Measurements from ENCODE around the gene RARG.

The RARG gene

DNA sequence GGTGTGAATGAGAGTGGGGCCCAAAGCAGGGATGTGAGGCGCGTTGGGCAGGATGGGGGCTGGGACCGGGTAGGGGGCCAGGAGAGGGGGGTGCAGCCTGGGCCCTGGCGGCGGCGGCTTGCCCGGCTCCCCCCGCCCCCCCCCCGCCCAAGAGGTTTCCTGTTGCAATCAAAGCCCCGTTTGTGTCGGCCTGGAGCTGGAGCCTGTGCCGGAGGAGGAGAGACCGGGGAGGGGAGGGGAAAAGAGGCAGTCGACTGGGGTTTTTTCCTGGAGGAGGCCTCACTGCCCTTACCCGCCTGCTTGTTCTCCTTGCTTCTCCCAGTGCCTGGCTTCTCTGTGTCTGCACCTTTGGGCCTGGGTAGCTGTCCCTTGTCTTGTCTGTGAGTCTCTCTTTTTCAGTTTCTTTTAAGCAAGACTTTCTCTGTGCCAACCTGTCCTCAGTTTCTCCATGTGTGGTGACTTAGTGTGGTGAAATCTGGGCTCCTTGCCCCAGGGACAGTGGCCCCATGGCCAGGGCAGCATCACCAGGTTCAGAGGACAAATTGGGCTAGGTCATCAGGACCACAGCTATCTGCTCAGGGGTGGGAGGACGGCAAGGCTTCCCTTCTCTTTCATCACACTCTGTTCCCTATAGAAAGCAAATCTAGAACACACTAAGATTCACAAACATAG is 8.5 kb downstream of the RARG start:
- no peak for DNase-seq

DNA sequence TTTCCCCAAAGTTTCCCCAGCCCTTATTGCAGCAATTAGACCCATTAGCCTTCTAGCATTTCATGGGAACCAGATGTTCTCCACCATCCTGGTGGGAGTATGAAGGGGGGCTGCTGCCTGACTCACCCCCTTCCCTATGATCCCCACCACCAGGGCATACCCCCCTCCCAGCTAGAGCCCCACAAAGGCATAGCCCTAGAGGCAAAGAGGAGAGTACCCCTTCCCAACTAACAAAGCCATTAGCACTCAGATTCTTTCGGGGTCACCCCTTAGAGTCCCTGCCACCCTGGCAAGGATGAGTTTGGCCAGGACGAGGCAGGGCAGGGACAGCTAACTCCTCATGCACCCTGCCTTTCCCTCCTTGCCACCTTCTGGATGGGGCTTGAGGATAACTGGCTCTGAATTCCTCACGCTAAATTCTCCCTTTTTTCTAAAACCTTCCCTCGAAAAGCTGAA is 9.2 kb downstream of the RARG start:
- DNase-seq = no peak

DNA sequence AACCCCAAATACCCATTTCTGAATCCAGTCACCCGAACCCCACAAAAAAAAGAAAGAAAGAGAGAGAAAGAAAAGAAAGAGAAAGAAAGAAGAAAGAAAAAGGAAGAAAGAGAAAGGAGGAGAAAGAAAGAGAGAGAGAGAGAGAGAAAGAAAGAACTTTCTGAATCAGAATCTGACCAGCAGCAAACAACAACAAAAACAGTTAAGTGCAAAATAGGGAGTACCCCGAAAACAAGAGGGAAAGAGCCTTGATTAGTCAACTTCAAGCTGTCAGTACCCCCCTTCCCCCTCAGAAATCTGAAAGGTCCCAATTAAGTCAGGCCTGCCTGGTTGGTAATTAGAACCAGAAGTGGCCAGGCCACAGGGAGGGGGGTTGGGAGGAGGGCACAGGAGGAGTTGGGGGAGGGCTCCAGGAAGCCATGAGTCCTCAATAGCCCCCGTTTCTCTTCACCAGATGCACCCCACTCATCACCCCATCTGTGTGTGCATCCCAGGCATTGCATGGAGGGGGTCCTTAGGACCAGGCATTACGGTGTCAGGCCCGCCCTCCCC is 9.8 kb downstream of the RARG start:
- no peak for DNase-seq

GRCh38 chr12:53221203-53222080 is 10.6 kb downstream of the RARG start:
- peak; percentile 47 for DNase-seq

DNA sequence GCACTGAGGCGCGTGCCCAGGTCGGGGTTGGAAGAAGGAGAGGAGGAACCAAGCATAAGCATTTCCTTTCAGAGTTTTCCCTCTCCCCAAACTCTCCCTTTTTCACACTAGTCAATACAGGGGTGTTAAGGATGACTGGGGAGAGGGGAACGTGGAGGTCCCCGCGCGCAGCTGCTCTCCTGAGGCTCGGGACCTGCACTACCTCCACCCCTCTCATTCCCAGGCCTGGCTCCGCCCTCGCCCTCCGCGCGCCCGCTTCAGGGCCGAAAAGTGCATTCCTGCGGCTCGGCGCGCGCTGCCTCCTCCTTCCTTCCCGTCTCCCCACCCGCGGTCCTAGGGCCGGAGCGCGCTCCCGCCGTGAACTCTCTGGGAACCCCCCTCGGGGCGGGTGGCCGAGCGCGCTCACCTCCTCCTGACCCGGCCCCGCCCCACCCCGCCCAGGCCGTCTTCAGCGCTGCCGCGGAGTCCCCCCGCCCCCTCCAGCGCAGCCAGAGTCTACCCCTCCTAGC is 11.3 kb downstream of the RARG start:
- DNase-seq = peak; percentile 83

DNA sequence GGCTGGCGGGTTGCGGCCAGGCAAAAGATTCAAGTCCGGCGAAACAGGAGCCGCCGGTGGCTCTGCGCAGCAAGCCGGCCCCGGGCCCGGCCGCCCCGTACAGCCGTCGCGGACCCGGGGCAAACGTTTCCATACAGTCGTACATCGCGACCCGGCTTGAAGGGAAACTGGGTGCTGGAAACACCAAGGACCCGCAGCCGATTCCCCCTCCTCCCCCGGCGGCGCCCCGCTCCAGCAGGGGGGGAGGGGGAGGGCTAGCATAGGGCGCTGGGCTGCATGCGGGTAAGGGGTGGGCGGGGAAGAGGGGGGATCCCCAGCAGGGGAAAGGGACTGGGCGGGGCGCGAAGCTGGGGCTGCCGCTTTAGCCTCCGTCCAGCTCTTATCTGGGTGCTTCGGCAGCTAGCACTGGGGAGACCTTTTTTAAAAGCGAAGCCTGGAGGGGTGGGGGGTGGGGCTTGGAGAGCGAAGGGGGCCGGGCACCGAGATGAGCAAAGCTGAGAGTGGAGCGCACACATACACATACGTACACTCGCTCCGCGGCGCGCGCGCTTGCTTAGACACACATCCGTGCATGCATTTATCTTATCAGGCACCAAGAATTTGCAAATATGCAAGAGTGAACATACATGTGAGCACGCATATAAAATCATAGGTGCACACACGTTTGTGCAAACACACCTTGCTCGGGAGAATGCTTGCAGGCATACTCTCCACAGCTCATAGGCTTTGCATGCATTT is 11.9 kb downstream of the RARG start:
- DNase-seq = peak; percentile 78

DNA sequence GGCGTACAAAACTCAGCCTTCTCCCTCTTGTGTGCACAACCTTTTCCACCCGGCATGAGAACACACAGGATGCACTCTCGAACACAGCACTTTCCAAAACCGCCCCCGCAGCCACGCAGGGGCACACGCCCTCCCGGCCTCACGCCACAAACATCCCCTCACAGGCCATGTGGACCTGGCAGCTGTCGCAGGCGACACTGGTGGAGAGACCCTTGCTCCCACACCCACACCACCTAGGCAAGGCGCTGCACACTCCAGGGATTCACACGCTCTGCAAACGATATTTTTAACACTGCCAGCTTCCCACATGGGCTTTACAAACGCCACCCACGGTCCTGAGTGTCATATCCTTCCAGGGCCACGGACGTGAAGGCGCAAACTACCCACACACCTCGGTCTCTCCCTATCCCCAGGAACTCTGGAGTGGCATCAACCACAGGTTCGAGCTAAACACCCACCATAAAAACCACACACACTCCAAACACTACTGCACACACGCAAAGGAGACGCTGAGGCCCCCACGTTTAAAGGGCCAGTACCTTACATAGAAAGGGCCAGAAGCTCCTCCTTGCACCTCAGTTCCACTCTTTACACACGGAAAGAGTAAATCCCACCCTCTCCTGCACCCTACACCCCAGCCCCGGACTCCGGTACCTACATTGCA is 12.6 kb downstream of the RARG start:
- peak; percentile 41 for DNase-seq

DNA sequence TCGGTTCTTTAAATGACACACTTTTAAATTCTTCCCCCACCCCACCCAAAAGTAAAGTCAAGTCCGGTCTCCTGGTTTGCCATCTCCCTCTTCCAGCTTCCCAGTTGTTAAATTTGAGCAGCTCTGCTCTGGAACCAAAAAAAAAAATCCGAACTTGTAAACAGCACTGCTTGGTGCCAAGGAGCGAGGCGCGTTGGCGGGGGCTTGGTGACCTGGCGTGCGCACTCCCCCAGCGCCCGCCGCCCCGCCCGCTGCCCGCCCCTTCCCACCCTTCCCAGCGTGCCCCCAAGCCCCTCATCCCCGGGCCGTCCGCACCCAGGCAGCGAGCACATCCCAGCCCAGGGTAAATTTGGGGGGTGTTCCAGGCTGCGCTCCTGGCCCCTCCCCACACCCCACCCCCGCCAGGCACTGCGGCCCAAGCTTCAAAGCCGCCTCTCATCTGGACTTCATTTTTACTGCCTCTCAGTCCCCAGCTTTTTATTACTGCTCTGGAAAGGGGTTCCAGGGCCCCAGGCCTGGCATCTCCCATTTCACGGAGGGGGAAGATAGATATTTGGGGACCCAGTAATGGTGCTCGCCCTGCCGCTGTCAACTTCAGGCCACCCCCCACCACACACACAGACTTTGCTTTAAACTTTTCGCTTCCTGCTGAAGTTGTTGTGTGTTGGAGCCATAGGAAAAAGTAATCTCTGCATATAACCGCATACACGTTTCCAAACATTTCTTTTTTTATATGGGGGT is 13.3 kb downstream of the RARG start:
- no peak for DNase-seq

DNA sequence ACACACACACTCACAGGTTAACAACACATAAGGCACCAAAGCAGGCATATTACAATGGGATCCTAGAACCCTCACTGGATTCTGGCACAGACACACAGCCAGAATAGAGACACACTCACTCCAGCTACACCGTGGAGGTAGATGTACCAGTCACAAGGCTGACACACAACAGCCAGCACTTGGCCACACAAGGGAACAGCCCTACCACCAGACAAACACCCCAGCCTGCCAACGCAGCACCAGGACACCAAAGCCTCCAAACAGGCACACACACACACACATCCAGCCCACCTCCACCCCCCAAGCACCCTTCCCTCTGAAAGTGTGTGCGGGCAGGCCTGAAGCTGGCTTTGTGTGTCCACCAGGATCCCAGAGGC is 14.1 kb downstream of the RARG start:
- DNase-seq = no peak

GRCh38 chr12:53217051-53217930 is 14.7 kb downstream of the RARG start:
- DNase-seq = peak; percentile 36

DNA sequence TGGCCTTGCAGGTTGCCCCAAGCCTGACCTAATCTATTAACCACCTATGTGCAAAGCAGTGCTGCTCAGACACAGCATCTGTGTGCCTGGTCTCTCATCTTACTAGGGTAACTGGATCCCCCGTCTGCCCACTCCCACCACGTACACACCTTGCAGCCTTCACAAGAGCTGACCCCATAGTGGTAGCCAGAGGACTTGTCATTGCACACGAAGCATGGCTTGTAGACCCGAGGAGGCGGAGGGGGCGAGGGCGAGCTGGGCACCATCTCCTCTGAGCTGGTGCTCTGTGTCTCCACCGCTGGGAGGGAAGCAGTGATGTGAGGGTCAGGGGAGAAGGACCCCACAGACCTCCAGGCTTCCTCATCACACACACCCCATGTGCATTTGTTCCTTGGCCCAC is 16.5 kb downstream of the RARG start:
- no peak for DNase-seq

- DNase-seq = no peak
Measured at GRCh38 chr12:53214687-53215455, 17.1 kb downstream of the RARG start.

GRCh38 chr12:53214221-53214620 is 17.8 kb downstream of the RARG start:
- no peak for DNase-seq

GRCh38 chr12:53213348-53213747 is 18.7 kb downstream of the RARG start:
- DNase-seq = peak; percentile 77

DNA sequence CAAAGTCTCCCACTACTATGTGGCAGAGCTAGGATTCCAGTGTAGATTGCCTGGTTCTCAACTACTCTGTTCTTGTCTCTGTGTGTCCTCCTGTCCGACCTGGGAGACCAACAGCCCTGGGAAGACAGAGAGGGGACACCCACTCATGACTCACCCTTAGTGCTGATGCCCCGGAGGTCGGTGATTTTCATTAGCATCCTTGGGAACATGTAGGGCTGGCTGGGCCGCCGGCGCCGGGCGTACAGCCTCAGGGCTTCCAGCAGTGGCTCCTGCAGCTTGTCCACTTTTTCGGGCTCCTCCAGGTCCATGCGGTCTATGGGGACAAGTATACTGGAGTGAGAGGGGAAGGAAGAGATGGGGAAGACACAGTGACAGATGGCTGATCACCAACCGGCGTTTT is 19.1 kb downstream of the RARG start:
- DNase-seq = no peak

DNA sequence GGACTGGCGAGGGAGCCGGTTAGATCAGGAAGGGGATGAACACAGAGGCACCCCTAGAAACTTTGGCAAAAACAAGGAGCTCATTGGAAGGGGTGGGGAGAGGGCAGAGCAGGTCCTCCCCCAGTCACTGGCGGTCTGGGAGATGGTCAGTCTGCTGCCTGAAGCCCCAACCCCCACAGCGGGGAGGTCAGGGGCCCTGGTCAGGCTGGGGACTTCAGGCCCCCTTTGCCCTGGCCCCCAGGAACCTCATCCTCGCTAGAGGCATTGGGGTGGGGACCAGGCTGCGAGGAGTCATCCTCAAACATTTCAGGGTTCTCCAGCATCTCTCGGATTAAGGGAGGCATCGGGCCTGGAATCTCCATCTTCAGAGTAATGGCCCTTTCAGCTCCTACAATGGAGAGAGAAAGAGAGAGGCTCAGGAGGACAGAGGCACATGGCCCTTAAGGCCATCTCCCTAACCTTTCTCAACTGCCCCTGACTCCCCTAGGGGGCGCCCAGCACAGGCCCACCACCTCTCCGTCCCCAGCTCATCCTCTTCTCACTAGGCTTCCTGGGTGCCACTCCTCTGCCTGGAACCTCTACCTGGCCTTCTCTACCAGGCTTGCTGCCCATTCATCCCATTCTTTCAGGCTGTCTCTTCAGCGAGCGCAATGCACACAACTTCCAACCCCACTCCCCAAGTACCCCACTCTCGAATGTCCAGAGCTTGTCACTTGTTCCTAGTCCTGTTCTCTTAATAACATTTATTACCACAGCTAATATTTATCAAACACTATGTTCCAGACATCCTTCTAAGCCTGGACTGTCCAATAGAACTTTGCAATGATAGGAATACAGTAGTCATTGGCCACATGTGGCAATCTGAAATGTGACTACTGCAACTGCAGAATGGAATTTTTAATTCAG is 20.3 kb downstream of the RARG start:
- DNase-seq = no peak

- DNase-seq = no peak
Measured at GRCh38 chr12:53210843-53211242, 21.2 kb downstream of the RARG start.

DNA sequence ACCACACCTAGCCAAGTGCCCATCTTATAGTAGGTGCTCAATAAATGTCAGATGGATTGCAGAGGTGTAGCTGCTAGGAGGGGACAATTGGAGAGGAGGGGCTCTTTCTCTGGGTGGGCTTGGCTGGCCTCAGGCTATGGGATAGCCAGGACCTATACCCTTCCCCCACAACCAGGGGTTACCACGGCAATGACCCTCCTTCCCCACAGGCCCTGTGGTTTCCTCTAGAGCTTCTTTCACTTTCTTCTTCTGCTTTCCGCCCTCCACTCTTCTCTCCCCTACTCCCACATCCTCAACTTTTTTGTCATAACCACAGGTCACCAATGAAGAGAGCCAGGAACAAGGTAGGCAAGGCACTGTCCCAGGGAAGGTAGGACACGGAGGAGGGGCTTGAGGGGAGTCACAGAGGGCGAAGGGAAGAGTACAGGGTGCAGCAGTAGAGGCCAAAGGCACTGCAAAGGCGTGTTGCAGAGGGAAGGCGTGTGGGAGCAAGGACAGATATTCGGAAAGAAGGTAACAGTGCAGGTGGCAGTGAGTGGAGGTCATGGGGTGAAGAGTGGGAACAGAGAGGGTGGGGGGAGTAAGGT is 23.0 kb downstream of the RARG start:
- peak; percentile 36 for DNase-seq

Data from CD4-positive, alpha-beta T cell treated with Interleukin-4 for 4 hours (primary cell).